ENCODE data around the gene MAP3K15.

DNA sequence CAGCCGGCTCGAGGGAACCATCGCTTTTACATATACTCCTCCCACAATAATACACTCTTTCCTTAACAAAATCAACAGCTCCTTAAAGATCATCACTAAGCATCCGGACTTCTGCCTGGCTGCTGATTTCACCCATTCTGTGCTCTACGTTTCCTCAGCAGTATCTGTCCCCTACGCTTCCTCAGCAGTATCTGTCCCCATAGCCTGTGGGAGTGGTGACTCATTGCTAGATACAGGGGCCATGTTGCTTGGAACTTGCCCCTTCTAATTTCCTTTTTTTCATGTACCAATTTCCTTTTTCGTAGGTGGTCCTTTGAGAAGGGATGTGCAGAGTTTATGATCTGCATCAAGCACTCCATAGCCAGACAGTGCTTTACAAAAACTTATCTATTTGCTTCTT, 18.6 kb downstream of the MAP3K15 start:
- TF ChIP-seq SIN3A (IDR thresholded peaks at IDR 0.05; ENCODE audit: borderline replicate concordance, insufficient read depth, low read length) (no peak), POLR2AphosphoS5 (IDR thresholded peaks at IDR 0.05; ENCODE audit: low read depth, low read length) (no peak), TAF1 (IDR thresholded peaks at IDR 0.05; ENCODE audit: borderline replicate concordance, insufficient read depth, low read length) (no peak), FOXP2 (optimal IDR thresholded peaks at IDR 0.05; ENCODE audit: borderline replicate concordance, extremely low read depth, extremely low read length, insufficient read depth) (no peak)
- TF ChIP-seq, protein P1, sequence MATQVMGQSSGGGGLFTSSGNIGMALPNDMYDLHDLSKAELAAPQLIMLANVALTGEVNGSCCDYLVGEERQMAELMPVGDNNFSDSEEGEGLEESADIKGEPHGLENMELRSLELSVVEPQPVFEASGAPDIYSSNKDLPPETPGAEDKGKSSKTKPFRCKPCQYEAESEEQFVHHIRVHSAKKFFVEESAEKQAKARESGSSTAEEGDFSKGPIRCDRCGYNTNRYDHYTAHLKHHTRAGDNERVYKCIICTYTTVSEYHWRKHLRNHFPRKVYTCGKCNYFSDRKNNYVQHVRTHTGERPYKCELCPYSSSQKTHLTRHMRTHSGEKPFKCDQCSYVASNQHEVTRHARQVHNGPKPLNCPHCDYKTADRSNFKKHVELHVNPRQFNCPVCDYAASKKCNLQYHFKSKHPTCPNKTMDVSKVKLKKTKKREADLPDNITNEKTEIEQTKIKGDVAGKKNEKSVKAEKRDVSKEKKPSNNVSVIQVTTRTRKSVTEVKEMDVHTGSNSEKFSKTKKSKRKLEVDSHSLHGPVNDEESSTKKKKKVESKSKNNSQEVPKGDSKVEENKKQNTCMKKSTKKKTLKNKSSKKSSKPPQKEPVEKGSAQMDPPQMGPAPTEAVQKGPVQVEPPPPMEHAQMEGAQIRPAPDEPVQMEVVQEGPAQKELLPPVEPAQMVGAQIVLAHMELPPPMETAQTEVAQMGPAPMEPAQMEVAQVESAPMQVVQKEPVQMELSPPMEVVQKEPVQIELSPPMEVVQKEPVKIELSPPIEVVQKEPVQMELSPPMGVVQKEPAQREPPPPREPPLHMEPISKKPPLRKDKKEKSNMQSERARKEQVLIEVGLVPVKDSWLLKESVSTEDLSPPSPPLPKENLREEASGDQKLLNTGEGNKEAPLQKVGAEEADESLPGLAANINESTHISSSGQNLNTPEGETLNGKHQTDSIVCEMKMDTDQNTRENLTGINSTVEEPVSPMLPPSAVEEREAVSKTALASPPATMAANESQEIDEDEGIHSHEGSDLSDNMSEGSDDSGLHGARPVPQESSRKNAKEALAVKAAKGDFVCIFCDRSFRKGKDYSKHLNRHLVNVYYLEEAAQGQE (IDR thresholded peaks at IDR 0.05; ENCODE audit: insufficient read depth in 1 of 2, low read depth in 2 of 2, low read length in 2 of 2) = no peak
